Choroid plexus epithelial cell (primary cell): ENCODE measurements around the gene C4orf51.
"Not testable (repeated sequence)": the region's sequence is repeated elsewhere in the genome, so short reads cannot be mapped to it uniquely, and the experiment has no call there.

Experiments used
- DNase-seq: peaks from one replicate; pipeline ENCODE4 v3.0.0-alpha.2; 2010; ENCODE audit warnings: low read depth
- H3K4me3 ChIP-seq: 2 replicates; pipeline ENCODE4 v1.5.1; 2011; ENCODE audit warnings: low read depth, mild to moderate bottlenecking, control low read depth, low read length, moderate library complexity
- TF ChIP-seq, protein P1 (sequence below): conservative IDR thresholded peaks from 2 replicates; pipeline ENCODE4 v1.5.1; 2011; ENCODE audit warnings: low read depth, mild to moderate bottlenecking, control low read depth, inconsistent platforms, low read length, moderate library complexity

C4orf51 gene

DNA sequence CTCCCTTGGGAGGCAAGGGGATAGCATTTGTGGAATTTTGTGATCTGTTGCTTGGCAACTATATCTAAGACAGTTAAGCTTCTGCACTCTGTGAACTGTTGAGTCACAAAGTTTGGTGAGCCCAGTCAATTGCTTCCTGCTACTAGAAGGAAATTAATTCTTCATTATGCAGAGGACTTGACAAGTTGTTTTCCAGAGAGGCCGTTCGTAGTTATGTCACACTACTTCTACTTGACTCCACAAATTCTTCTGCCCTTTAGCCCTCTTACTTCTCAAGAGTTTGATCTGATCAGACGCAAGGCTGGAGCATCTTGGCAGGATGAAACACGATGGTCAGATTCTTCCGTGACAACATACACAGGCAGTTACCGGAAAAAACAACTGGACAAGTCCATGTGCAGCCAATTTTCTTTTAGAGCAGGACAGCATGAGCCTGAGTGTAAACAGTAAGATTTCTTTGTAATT, at the start of gene C4orf51:
TSS of gene C4orf51 (plus strand) at position 156 of the 465 bp plus-strand sequence. CDS start at position 214, 58 bp downstream.
- peak; percentile 52 for DNase-seq
- TF ChIP-seq, protein P1, sequence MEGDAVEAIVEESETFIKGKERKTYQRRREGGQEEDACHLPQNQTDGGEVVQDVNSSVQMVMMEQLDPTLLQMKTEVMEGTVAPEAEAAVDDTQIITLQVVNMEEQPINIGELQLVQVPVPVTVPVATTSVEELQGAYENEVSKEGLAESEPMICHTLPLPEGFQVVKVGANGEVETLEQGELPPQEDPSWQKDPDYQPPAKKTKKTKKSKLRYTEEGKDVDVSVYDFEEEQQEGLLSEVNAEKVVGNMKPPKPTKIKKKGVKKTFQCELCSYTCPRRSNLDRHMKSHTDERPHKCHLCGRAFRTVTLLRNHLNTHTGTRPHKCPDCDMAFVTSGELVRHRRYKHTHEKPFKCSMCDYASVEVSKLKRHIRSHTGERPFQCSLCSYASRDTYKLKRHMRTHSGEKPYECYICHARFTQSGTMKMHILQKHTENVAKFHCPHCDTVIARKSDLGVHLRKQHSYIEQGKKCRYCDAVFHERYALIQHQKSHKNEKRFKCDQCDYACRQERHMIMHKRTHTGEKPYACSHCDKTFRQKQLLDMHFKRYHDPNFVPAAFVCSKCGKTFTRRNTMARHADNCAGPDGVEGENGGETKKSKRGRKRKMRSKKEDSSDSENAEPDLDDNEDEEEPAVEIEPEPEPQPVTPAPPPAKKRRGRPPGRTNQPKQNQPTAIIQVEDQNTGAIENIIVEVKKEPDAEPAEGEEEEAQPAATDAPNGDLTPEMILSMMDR = no peak
- no peak within 1 kb of the TSS for H3K4me3 ChIP-seq

DNA sequence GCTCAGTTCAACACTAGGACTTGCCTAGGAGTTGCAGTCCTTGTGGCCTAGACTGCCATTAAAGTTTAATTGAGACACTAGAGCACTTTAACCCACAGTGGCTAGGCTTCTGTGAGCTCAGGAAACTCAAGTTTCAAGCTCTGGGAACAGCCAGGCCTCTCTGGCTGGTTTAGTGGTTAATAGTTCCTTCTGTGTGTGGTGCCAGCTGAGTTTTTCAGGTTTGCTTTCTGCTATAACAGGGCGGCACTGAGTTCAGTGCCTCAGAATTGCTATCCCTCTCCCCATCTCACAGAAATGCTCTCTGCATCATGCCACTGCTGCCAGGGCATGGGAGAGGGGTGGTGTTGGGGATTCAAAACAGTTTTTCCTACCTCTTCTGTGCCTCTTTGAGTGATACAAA, 44.8 kb upstream of the C4orf51 start:
- no peak for DNase-seq
- TF ChIP-seq, protein P1 = no peak
- no peak overlapping the region for H3K4me3 ChIP-seq

DNA sequence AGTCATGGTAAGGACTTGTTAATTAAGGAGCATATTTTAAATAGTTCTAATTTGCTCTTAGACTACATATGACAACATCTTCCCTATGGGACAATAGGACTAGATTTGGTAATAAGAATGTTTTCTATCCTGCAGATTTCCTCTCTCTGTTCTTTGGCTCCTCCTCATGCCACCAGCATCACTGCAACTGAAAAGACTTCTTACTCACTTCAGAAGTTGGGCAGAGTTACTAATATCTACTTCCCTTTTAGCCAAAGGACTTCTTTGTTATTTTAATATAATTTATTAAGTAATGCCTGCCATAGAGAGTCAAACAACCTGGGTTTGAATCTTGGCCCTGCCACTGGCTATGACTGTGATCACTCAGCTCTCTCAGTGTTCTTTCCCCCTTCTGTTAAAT, 44.3 kb upstream of the C4orf51 start:
- DNase-seq = no peak
- TF ChIP-seq, protein P1 = no peak
- no peak overlapping the region for H3K4me3 ChIP-seq

DNA sequence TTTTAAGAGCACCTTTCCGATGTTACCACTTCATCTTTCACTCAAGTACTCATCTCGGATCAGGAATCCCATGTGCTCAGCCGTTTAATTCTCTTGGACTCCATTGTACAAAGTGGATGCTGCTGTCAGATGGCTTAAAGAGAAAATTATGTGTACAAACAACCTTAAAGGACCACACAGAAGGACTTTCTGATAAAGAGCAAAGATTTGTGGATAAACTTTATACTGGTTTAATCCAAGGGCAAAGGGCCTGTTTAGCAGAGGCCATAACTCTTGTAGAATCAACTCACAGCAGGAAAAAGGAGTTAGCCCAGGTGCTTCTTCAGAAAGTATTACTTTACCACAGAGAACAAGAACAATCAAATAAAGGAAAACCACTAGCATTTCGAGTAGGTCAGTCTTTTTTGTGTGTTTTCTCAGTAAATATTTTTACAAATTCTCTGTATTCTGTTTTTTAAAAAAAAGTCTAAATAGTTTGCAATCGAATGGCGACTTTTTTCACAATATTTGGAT, 40.7 kb upstream of the C4orf51 start:
- TF ChIP-seq, protein P1 = no peak
- no peak for DNase-seq
- no peak overlapping the region for H3K4me3 ChIP-seq

DNA sequence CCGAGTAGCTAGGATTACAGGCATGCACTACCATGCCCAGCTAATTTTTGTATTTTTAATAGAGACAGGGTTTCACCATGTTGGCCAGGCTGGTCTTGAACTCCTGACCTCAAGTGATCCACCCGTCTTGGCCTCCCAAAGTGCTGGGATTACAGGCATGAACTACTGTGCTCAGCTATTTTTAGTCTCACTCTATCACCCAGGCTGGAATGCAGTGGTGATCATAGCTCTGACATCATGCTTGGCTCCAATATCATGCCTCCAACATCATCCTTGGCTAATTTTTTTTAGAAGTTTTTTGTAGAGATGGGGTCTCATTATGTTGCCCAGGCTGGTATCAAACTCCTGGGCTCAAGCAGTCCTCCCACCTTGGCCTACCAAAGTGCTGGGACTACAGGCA, 39.7 kb upstream of the C4orf51 start:
- H3K4me3 ChIP-seq = not testable (repeated sequence)
- peak; percentile 82 for DNase-seq

DNA sequence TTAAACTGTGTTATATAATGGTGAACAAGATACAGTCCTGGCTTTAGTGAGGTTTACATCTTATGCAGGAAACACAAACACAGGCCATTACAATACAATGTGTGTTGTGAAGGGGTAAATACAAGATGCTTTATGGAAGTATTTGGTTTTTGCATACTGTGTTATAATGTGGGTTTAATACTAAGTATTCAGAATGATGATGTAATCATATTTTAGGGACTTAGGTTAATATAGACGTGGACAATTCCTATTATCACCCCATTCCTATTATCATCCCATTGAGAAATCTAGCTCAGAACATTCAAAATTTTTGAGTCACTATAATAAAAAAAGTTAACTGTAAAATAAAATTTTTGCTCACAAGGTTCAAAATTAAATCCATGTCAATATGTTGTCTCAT, 36.7 kb upstream of the C4orf51 start:
- no peak overlapping the region for H3K4me3 ChIP-seq
- TF ChIP-seq, protein P1 = no peak
- no peak for DNase-seq

DNA sequence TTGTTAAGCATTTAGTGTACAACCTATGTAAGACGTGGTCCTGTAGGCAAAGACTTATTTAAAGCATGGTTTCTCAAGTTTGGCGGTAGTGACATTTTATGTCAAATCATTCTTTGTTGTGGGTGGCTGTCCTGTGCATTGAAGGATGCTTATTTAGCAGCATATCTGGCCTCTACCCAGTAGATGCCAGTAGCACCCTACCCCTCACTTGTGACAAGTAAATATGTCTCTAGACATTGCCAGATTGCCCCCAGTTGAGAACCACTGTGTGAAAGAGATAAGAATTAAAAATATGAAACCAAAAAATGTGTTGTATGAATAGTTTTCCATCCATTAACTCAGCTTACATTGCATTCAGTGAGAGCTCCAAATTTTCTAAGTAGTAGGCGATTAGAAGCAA, 35.2 kb upstream of the C4orf51 start:
- TF ChIP-seq, protein P1 = no peak
- DNase-seq = peak; percentile 14
- no peak overlapping the region for H3K4me3 ChIP-seq
